ENCODE measurements around the gene TRIM7.
"Not testable (repeated sequence)": the region's sequence is repeated elsewhere in the genome, so short reads cannot be mapped to it uniquely, and the experiment has no call there.

Gene TRIM7

DNA sequence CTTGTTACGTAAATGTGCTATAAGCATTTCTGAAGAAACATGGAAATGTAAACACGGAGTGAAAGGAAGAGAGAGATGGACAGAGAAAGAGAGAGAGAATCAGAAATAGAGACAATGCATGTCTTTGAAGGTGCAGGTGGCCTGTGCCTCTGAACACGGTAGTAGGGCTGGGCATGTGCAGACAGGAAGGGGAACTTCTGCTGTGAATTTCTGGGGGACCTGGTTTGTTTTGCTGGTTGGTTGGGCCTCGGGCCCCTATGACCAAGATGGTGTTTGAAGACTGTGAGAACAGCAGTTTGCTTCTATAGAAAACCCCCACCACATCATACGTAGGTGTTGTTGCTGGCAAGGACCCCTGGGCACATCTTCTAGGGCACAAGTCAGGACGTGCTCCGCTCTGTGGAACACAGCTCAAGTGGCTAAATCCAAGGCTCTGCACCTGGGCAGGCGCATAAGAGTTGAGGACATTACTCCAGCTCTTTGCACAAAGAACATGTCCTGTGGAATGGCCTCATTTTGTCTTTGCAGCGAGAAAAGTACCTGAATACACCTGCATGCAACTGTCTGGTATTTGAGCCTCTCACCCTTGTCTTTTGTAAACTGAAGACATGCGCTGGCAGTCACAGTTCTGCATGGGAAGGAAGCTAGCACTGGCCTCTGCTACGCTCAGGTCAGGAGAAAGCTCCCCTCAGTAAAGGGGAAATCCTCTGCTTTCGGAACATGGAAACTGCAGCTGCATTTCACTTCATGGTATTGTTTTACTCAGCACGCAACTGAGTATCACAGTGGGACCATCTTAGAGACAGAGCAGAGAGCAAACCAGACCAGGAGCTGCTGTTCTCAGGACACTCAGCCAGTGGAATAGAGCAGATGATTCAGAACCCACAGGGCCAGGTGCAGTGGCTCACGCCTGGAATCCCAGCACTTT lies 54.9 kb downstream of the TRIM7 start:
- ChIA-PET POLR2A (ENCODE audit: low non-redundant PET) (no interaction called here), CTCF (interaction anchor here (0.6 kb wide), 1 partner anchor 16 kb away, joined by 3 read pairs; no protein-coding TSS in a partner anchor)
- H3K27ac ChIP-seq = no peak overlapping the region
- no peak for DNase-seq (ENCODE audit: low spot score)
- TF ChIP-seq, protein P1, sequence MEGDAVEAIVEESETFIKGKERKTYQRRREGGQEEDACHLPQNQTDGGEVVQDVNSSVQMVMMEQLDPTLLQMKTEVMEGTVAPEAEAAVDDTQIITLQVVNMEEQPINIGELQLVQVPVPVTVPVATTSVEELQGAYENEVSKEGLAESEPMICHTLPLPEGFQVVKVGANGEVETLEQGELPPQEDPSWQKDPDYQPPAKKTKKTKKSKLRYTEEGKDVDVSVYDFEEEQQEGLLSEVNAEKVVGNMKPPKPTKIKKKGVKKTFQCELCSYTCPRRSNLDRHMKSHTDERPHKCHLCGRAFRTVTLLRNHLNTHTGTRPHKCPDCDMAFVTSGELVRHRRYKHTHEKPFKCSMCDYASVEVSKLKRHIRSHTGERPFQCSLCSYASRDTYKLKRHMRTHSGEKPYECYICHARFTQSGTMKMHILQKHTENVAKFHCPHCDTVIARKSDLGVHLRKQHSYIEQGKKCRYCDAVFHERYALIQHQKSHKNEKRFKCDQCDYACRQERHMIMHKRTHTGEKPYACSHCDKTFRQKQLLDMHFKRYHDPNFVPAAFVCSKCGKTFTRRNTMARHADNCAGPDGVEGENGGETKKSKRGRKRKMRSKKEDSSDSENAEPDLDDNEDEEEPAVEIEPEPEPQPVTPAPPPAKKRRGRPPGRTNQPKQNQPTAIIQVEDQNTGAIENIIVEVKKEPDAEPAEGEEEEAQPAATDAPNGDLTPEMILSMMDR (conservative IDR thresholded peaks at IDR 0.05; ENCODE audit: low read depth) = no peak

DNA sequence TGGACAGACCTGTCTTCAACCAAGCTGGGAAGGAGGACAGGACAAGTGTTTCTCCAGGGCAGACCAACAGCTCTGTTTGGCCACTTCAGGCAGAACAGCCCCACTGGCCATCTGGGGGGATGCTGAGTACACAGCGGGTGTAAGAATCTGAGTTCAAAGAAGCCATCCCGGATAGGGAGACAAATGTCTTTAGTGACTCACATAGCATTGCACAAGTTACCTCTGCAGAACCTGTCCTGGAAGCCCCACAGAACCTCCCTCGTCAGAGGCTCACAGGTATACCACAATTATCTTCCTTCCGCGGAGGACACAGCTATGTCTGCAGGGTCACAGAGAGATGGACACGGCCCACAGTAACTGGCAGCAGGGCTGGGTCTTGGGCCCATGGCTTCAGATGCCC lies 55.6 kb downstream of the TRIM7 start:
- DNase-seq (ENCODE audit: low spot score) = peak; percentile 76
- ChIA-PET CTCF (no interaction called here), POLR2A (ENCODE audit: low non-redundant PET) (no interaction called here)
- TF ChIP-seq, protein P1 (conservative IDR thresholded peaks at IDR 0.05; ENCODE audit: low read depth) = no peak
- H3K27ac ChIP-seq = no peak overlapping the region

DNA sequence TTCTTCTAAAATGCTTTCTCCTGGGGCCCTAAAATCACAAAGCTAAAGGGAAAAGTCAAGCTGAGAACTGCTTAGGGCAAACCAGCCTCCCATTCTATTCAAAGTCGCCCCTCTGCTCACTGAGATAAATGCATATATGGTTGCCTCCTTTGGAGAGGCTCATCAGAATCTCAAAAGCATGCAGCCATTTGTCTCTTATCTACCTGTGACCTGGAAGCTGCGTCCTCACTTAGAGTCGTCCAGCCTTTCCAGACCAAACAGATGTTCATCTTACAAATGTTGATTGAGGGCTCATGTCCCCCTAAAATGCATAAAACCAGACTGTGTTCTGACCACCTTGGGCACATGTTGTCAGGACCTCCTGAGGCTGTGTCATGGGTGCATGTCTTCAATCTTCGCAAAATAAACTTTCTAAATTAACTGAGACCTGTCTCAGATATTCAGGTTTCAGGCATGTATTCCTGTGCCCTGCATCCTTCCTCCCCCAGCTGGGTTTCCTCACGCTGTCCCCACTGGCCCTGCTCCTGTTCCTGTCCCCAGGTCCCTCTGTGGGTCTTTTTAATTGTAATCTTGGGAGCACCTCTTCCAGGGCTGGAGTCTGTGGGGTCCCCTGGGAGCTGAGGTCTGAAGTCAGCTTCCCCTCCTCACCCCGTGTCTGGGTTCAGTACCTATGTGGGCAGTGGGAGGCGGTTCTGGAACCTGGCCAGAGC lies 57.9 kb downstream of the TRIM7 start, which contains the start of gene OR2V2:
Gene OR2V2 (plus strand): TSS at position 660 of the 710 bp plus-strand sequence. CDS start 7,357 bp downstream, outside the sequence.
- H3K27ac ChIP-seq; DNase-seq (ENCODE audit: low spot score); POLR2A ChIA-PET (ENCODE audit: low non-redundant PET): not testable (repeated sequence)
- CTCF ChIA-PET = interaction anchor here (0.6 kb wide), 2 partner anchors 38 to 141 kb away, joined by 3 read pairs; no protein-coding TSS in a partner anchor

- no peak overlapping the region for H3K27ac ChIP-seq
- ChIA-PET POLR2A (ENCODE audit: low non-redundant PET) (no interaction called here), CTCF (interaction anchor here (0.6 kb wide), 1 partner anchor 28 kb away, joined by 6 read pairs; no protein-coding TSS in a partner anchor)
- no peak for DNase-seq (ENCODE audit: low spot score)
- TF ChIP-seq, protein P1 (conservative IDR thresholded peaks at IDR 0.05; ENCODE audit: low read depth) = no peak
These were observed 59.9 kb downstream of the TRIM7 start for GRCh38 chr5:181145133-181145532.

Data from RWPE1 (cell line).